Calu3 (cell line): ENCODE results near the gene CDC23. TPM values are rescaled to one million over a fixed set of nuclear protein-coding genes. Genes with fewer than 3 reads are reported as not detected.
"Not testable (repeated sequence)": the region's sequence is repeated elsewhere in the genome, so short reads cannot be mapped to it uniquely, and the experiment has no call there.

Source experiments
- BruUV-seq: library from RNA; stranded (reverse); fragments of 400-500 nt; replicated peaks from 2 replicates; lab custom pipeline; 2021; lab: Mats Ljungman, UMichigan
- CTCF ChIA-PET: fragments of 300-600 bp; sonication (Branson Sonifier 250); formaldehyde crosslinking; loops from one replicate; lab custom pipeline; 2022; ENCODE audit warnings: antibody characterized with exemption; lab: Charles Lee
- DNase-seq: peaks from one replicate; pipeline ENCODE4 v3.0.0; 2022
- H3K27ac Mint-ChIP-seq: one replicate; pipeline ENCODE4 v1.8.0; 2022; ENCODE audit warnings: mixed read lengths; ENCODE audit not compliant: unreplicated experiment
- H3K27me3 Mint-ChIP-seq: one replicate; pipeline ENCODE4 v1.8.0; 2022; ENCODE audit warnings: mixed read lengths; ENCODE audit not compliant: unreplicated experiment
- H3K36me3 Mint-ChIP-seq: one replicate; pipeline ENCODE4 v1.8.0; 2022; ENCODE audit warnings: mild to moderate bottlenecking, moderate library complexity, mixed read lengths; ENCODE audit not compliant: insufficient read depth, unreplicated experiment
- H3K4me1 Mint-ChIP-seq: one replicate; pipeline ENCODE4 v1.8.0; 2022; ENCODE audit warnings: mild to moderate bottlenecking, low read depth, mixed read lengths; ENCODE audit not compliant: unreplicated experiment
- H3K4me3 Mint-ChIP-seq: one replicate; pipeline ENCODE4 v1.8.0; 2022; ENCODE audit warnings: mild to moderate bottlenecking, low read depth, moderate library complexity, mixed read lengths; ENCODE audit not compliant: unreplicated experiment
- H3K9me3 Mint-ChIP-seq: one replicate; pipeline ENCODE4 v1.8.0; 2022; ENCODE audit warnings: low read depth, mixed read lengths; ENCODE audit not compliant: unreplicated experiment
- intact Hi-C: fragments of 100-400 bp; cut with micrococcal nuclease; formaldehyde crosslinking; loops from one replicate; pipeline ENCODE4 v1.10.0; 2022; ENCODE audit not compliant: unreplicated experiment
- total RNA-seq: library from RNA; stranded (reverse); gene quantifications from 2 replicates; pipeline ENCODE4 v1.2.3, GENCODE V29; 2022
- TF ChIP-seq, protein P1 (sequence below): fragments of 200-600 bp; IDR thresholded peaks from one replicate; pipeline ENCODE4 v1.8.0; 2022; ENCODE audit warnings: antibody characterized with exemption; ENCODE audit not compliant: unreplicated experiment

Gene CDC23
- total RNA-seq, 1 experiment from 2014 or later, result 46.9 TPM

DNA sequence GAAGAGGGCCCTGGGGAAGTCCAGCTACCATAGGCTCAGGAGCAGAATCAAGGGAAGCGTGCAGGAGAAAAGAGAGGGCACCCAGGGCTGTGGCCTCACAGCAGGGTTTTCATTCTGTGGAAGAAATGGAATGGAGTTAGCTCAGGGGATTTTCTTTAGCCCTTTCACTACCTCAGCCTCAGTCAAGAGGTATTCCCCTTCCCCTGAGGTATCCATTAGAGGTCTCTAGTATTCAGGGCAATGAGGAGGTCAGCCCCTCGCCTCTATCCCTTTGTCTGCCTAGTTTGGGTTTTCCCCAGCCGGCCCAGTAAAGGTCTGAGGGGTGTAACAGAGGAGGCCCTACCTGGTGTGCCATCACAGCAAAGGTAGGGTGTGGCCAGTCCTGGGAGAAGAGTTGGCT, 39.8 kb upstream of the CDC23 start:
- no peak overlapping the region for H3K4me3 Mint-ChIP-seq
- no peaks in the 10 kb centered on the region for H3K9me3 Mint-ChIP-seq
- no peak overlapping the region for H3K27ac Mint-ChIP-seq
- peaks cover 40% of the 10 kb centered on the region for H3K27me3 Mint-ChIP-seq
- CTCF ChIA-PET, result interaction anchor here (0.6 kb wide), 1 partner anchor 48 kb away, joined by 5 read pairs; no protein-coding TSS in a partner anchor
- no peaks in the 10 kb centered on the region for H3K36me3 Mint-ChIP-seq
- DNase-seq, result no peak
- BruUV-seq, result no TSS peak
- TF ChIP-seq, protein P1, sequence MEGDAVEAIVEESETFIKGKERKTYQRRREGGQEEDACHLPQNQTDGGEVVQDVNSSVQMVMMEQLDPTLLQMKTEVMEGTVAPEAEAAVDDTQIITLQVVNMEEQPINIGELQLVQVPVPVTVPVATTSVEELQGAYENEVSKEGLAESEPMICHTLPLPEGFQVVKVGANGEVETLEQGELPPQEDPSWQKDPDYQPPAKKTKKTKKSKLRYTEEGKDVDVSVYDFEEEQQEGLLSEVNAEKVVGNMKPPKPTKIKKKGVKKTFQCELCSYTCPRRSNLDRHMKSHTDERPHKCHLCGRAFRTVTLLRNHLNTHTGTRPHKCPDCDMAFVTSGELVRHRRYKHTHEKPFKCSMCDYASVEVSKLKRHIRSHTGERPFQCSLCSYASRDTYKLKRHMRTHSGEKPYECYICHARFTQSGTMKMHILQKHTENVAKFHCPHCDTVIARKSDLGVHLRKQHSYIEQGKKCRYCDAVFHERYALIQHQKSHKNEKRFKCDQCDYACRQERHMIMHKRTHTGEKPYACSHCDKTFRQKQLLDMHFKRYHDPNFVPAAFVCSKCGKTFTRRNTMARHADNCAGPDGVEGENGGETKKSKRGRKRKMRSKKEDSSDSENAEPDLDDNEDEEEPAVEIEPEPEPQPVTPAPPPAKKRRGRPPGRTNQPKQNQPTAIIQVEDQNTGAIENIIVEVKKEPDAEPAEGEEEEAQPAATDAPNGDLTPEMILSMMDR, result no peak
- intact Hi-C loops, result no loop called here
- H3K4me1 Mint-ChIP-seq, result no peaks in the 10 kb centered on the region

DNA sequence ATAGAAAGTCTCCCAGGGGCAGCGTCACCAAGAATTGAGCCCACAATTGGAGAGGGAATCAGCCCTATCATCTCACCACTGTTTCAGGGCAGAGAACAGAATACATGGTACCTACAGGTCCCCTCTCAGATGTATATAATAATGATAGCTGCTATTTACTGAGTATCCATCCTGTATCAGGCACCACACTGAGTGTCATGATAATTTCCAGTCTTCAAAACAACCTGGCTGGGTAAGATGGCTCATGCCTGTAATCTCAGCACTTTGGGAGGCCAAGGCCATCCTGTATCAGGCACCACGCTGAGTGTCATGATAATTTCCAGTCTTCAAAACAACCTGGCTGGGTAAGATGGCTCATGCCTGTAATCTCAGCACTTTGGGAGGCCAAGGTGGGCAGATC, 34.7 kb upstream of the CDC23 start:
- DNase-seq, H3K27ac Mint-ChIP-seq, intact Hi-C loops, BruUV-seq, H3K9me3 Mint-ChIP-seq, CTCF ChIA-PET, H3K36me3 Mint-ChIP-seq, H3K4me1 Mint-ChIP-seq, H3K4me3 Mint-ChIP-seq: not testable (repeated sequence)
- H3K27me3 Mint-ChIP-seq, result peaks cover 47% of the 10 kb centered on the region

- peaks cover 47% of the 10 kb centered on the region for H3K27me3 Mint-ChIP-seq
- CTCF ChIA-PET, result interaction anchor here (0.5 to 0.8 kb wide), 4 partner anchors 10 to 586 kb away, joined by 3 to 4 read pairs (median 3); no protein-coding TSS in a partner anchor
- BruUV-seq, result no TSS peak
- H3K27ac Mint-ChIP-seq, result no peak overlapping the region
- intact Hi-C loops, result no loop called here
- TF ChIP-seq, protein P1, result no peak
- no peak overlapping the region for H3K4me3 Mint-ChIP-seq
- no peaks in the 10 kb centered on the region for H3K4me1 Mint-ChIP-seq
- H3K36me3 Mint-ChIP-seq, result no peaks in the 10 kb centered on the region
- H3K9me3 Mint-ChIP-seq, result no peaks in the 10 kb centered on the region
- DNase-seq, result no peak
These were observed 33.7 kb upstream of the CDC23 start for GRCh38 chr5:138246822-138247221.

GRCh38 chr5:138246334-138246733, 33.2 kb upstream of the CDC23 start:
- H3K36me3 Mint-ChIP-seq, result no peaks in the 10 kb centered on the region
- CTCF ChIA-PET, result interaction anchor here (0.5 to 0.8 kb wide), 5 partner anchors 10 to 586 kb away, joined by 3 to 5 read pairs (median 3); no protein-coding TSS in a partner anchor
- no peaks in the 10 kb centered on the region for H3K4me1 Mint-ChIP-seq
- TF ChIP-seq, protein P1, result no peak
- H3K27me3 Mint-ChIP-seq, result peaks cover 48% of the 10 kb centered on the region
- H3K9me3 Mint-ChIP-seq, result no peaks in the 10 kb centered on the region
- no peak overlapping the region for H3K4me3 Mint-ChIP-seq
- no TSS peak for BruUV-seq
- H3K27ac Mint-ChIP-seq, result no peak overlapping the region
- DNase-seq, result no peak
- intact Hi-C loops, result no loop called here

DNA sequence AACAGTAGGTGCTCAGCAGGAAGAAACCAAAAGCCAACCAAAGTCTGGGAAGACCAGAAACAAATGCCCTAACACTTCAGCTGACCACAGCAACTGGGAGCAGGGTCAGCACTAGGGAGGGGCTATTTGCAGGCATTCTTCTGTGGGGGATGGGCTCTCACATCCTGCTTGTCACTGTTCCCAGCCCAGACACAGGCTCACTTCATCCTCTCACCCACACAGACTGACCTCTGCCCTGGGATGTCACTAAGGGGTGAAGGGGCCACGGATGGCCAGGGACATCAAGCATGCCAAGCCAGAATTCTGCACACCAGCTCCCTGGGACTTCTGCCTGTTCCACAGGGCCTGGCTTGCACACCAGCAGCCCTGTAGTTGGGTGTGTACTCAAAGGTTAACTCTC, 32.6 kb upstream of the CDC23 start:
- Mint-ChIP-seq H3K4me1 (no peaks in the 10 kb centered on the region), H3K4me3 (no peak overlapping the region), H3K36me3 (no peaks in the 10 kb centered on the region), H3K27ac (no peak overlapping the region), H3K9me3 (no peaks in the 10 kb centered on the region), H3K27me3 (peaks cover 55% of the 10 kb centered on the region)
- intact Hi-C loops, result no loop called here
- DNase-seq, result no peak
- CTCF ChIA-PET, result interaction anchor here (0.7 to 0.8 kb wide), 3 partner anchors 9 to 251 kb away, joined by 3 to 5 read pairs (median 3); no protein-coding TSS in a partner anchor
- BruUV-seq, result no TSS peak
- TF ChIP-seq, protein P1, result no peak
